CD4-positive, alpha-beta T cell (primary cell): ENCODE results near the gene RPL6. TPM values are rescaled to one million over a fixed set of nuclear protein-coding genes. Genes with fewer than 3 reads are reported as not detected.
"Not testable (repeated sequence)": the region's sequence is repeated elsewhere in the genome, so short reads cannot be mapped to it uniquely, and the experiment has no call there.

ENCODE experiments used
- ATAC-seq: fragments of 200-7000 bp; cut with Tn5 transposase; one replicate; pipeline ENCODE4 v1.10.0; 2022; ENCODE audit warnings: mild to moderate bottlenecking; ENCODE audit not compliant: poor library complexity
- CTCF ChIA-PET: fragments of 350-600 bp; sonication (Branson Sonifier 250); formaldehyde crosslinking; loops from one replicate; lab custom pipeline; 2021; ENCODE audit warnings: antibody characterized with exemption, inconsistent platforms; lab: Charles Lee
- POLR2A ChIA-PET: fragments of 350-600 bp; sonication (Branson Sonifier 250); formaldehyde crosslinking; loops from one replicate; lab custom pipeline; 2021; ENCODE audit warnings: antibody characterized with exemption, inconsistent platforms; lab: Charles Lee
- DNase-seq, 14 experiments: peaks; one replicate each; pipeline ENCODE4 v3.0.0-alpha.2; 2013 to 2020; ENCODE audit warnings: mixed read lengths in 2 of 14
- H3K27ac ChIP-seq, 2 donors: one replicate each; pipeline versions ENCODE4 v1.5.1 to v1.7.0; 2013; ENCODE audit warnings: low read length in 2 of 2, low read depth in 1 of 2, mild to moderate bottlenecking in 1 of 2
- H3K27me3 ChIP-seq, 2 experiments: 1 replicate in 1 of 2; 2 replicates in 1 of 2; pipeline versions ENCODE4 v1.6.1 to v1.7.0; 2013; ENCODE audit warnings: low read length in 2 of 2, control low read depth in 1 of 2, mild to moderate bottlenecking in 1 of 2, moderate library complexity in 1 of 2; ENCODE audit not compliant: insufficient read depth in 2 of 2, control insufficient read depth in 1 of 2
- H3K36me3 ChIP-seq: one replicate; pipeline ENCODE4 v1.6.1; 2013; ENCODE audit warnings: low read length, control low read depth; ENCODE audit not compliant: insufficient read depth
- H3K4me1 ChIP-seq: one replicate; pipeline ENCODE4 v1.6.1; 2013; ENCODE audit warnings: low read length, control low read depth; ENCODE audit not compliant: insufficient read depth
- H3K4me3 ChIP-seq: one replicate; pipeline ENCODE4 v1.5.1; 2013; ENCODE audit warnings: mild to moderate bottlenecking, low read length, moderate library complexity
- H3K9me3 ChIP-seq, 2 experiments: 1 replicate in 1 of 2; 2 replicates in 1 of 2; pipeline versions ENCODE4 v1.6.1 to v1.7.0; 2013; ENCODE audit warnings: low read length in 2 of 2, mild to moderate bottlenecking in 2 of 2, control low read depth in 1 of 2, moderate library complexity in 1 of 2; ENCODE audit not compliant: control insufficient read depth in 1 of 2, insufficient read depth in 1 of 2
- H3K27ac Mint-ChIP-seq: one replicate; pipeline ENCODE4 v1.8.0; 2020; ENCODE audit warnings: mixed read lengths
- H3K27me3 Mint-ChIP-seq: one replicate; pipeline ENCODE4 v1.8.0; 2021; ENCODE audit warnings: mixed read lengths
- H3K36me3 Mint-ChIP-seq: one replicate; pipeline ENCODE4 v1.8.0; 2021; ENCODE audit warnings: low read depth, mixed read lengths
- H3K4me1 Mint-ChIP-seq: one replicate; pipeline ENCODE4 v1.8.0; 2021; ENCODE audit warnings: low read depth, mixed read lengths
- H3K4me3 Mint-ChIP-seq: one replicate; pipeline ENCODE4 v1.8.0; 2020; ENCODE audit warnings: mild to moderate bottlenecking, mixed read lengths
- H3K9me3 Mint-ChIP-seq: one replicate; pipeline ENCODE4 v1.8.0; 2020; ENCODE audit warnings: mixed read lengths
- intact Hi-C, 2 experiments: fragments of 100-400 bp; cut with DNase I in 1 of 2; cut with micrococcal nuclease in 1 of 2; formaldehyde crosslinking; loops; one replicate each; pipeline versions ENCODE4 v1.15.1 to v1.9.0; 2023 to 2025; cut with DNase I, micrococcal nuclease
- total RNA-seq, 174 experiments: library from RNA in 2 of 174; stranded (reverse) in 2 of 174; gene quantifications; one replicate each; pipeline ENCODE4 v1.2.3 and lab custom pipeline; 2021 to 2026
- TF ChIP-seq, protein P1 (sequence below): fragments of 200-600 bp; IDR thresholded peaks from one replicate; pipeline ENCODE4 v1.8.0; 2022; ENCODE audit warnings: antibody characterized with exemption, mild to moderate bottlenecking

Gene RPL6
- total RNA-seq, 2 experiments from 2014 or later = 1,794 to 1,807 TPM

DNA sequence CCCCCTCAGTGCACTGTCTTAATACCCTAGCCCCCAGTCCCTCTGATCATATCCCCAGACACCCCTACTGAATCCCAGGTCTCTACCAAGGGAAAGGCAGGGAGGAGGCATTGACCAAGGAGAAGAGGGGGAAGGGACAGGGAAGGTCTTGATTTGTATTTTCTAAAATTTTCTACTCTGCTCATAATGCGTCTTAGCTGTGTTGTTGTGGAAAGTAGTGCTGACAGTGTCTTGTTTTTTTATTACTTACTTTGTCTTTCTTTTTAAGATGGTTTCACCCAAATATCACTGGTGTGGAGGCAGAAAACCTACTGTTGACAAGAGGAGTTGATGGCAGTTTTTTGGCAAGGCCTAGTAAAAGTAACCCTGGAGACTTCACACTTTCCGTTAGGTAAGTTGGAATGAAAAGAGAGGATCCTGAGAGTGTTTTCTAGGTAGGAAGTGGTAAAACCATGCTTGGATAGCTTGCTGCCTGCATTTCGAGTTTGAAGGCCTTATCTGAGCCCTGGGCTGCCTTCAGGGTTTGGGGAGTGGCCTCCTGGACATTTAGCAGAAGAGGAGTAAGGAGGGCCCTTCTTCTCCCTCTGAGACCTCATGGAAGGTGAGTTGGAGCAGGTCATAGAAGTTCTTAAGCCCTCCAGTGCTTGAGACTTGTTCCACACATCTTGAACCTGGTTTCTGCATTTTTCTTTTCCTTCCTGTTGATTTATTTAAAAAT, 36.8 kb upstream of the RPL6 start:
- H3K27me3 Mint-ChIP-seq = no peaks in the 10 kb centered on the region
- H3K27ac Mint-ChIP-seq = peak overlapping the region; percentile 42
- Histone ChIP-seq H3K9me3 (no peaks in the 10 kb centered on the region), H3K4me3 (no peak overlapping the region), H3K36me3 (peaks cover 23% of the 10 kb centered on the region), H3K4me1 (peaks cover 10% of the 10 kb centered on the region), H3K27ac (no peak overlapping the region), H3K27me3 (no peaks in the 10 kb centered on the region)
- TF ChIP-seq, protein P1, sequence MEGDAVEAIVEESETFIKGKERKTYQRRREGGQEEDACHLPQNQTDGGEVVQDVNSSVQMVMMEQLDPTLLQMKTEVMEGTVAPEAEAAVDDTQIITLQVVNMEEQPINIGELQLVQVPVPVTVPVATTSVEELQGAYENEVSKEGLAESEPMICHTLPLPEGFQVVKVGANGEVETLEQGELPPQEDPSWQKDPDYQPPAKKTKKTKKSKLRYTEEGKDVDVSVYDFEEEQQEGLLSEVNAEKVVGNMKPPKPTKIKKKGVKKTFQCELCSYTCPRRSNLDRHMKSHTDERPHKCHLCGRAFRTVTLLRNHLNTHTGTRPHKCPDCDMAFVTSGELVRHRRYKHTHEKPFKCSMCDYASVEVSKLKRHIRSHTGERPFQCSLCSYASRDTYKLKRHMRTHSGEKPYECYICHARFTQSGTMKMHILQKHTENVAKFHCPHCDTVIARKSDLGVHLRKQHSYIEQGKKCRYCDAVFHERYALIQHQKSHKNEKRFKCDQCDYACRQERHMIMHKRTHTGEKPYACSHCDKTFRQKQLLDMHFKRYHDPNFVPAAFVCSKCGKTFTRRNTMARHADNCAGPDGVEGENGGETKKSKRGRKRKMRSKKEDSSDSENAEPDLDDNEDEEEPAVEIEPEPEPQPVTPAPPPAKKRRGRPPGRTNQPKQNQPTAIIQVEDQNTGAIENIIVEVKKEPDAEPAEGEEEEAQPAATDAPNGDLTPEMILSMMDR = no peak
- H3K4me1 Mint-ChIP-seq = peaks cover 13% of the 10 kb centered on the region
- intact Hi-C loops = no loop called here
- ChIA-PET CTCF (no interaction called here), POLR2A (no interaction called here)
- H3K9me3 Mint-ChIP-seq = no peaks in the 10 kb centered on the region
- no peak for ATAC-seq
- no peak overlapping the region for H3K4me3 Mint-ChIP-seq
- DNase-seq = no peak
- H3K36me3 Mint-ChIP-seq = peaks cover 42% of the 10 kb centered on the region

DNA sequence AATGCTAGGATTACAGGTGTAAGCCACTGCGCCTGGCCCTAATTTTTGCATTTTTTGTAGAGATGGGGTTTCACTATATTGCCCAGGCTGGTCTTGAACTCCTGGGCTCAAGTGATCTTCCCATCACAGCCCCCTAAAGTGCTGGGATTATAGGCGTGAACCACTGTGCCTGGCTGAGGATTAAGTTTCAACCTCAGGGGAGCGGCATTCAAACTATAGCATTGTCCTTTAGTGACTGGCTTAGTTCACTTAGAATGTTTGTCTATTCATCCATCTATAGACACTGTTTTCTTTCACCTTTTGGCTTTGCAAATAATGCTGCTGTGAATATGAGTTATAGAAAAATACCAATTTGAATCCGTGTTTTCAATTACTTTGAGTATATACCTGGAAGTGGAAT, 34.5 kb upstream of the RPL6 start:
- no peak overlapping the region for H3K4me3 ChIP-seq
- peaks cover under 1% of the 10 kb centered on the region for H3K36me3 ChIP-seq
- intact Hi-C loops = no loop called here
- H3K27ac Mint-ChIP-seq = no peak overlapping the region
- H3K27me3 Mint-ChIP-seq = no peaks in the 10 kb centered on the region
- H3K36me3 Mint-ChIP-seq = peaks cover 27% of the 10 kb centered on the region
- POLR2A ChIA-PET = no interaction called here
- H3K27ac ChIP-seq = no peak overlapping the region
- ATAC-seq (no peak), DNase-seq (no peak)
- no peaks in the 10 kb centered on the region for H3K9me3 ChIP-seq
- H3K4me1 ChIP-seq = peaks cover 10% of the 10 kb centered on the region
- CTCF ChIA-PET = no interaction called here
- H3K4me3 Mint-ChIP-seq = no peak overlapping the region
- no peaks in the 10 kb centered on the region for H3K27me3 ChIP-seq
- TF ChIP-seq, protein P1 = no peak
- peaks cover 13% of the 10 kb centered on the region for H3K4me1 Mint-ChIP-seq
- no peaks in the 10 kb centered on the region for H3K9me3 Mint-ChIP-seq

- CTCF ChIA-PET, POLR2A ChIA-PET, H3K27ac Mint-ChIP-seq, ATAC-seq, intact Hi-C loops, H3K9me3 Mint-ChIP-seq, H3K27ac ChIP-seq, H3K27me3 Mint-ChIP-seq, H3K36me3 ChIP-seq, H3K36me3 Mint-ChIP-seq, H3K4me3 Mint-ChIP-seq, H3K9me3 ChIP-seq, DNase-seq, H3K27me3 ChIP-seq, H3K4me3 ChIP-seq, H3K4me1 ChIP-seq: not testable (repeated sequence)
- peaks cover 15% of the 10 kb centered on the region for H3K4me1 Mint-ChIP-seq
Observed at GRCh38 chr12:112440653-112441052, 31.2 kb upstream of the RPL6 start.

DNA sequence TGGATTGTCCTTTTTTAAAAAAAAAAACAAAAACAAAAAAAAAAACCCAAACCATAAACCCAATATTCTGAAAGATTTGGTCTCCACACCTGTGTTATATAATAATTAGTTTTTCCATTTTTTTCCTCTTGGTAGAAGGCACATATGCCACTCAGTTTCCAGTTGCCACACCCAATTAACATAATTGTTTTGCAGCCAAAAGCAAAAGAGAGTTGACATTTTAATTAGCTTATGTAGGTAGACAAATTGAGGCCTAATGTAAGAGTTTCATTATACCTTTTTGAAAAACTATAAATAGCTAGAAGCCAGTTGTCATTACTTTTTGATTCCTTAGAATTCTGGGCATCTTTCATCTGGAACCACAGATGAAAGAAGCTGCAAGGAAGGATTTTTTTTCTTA, 30.4 kb upstream of the RPL6 start:
- Mint-ChIP-seq H3K36me3 (peaks cover 3% of the 10 kb centered on the region), H3K4me1 (peaks cover 15% of the 10 kb centered on the region), H3K27me3 (no peaks in the 10 kb centered on the region), H3K27ac (no peak overlapping the region), H3K4me3 (no peak overlapping the region), H3K9me3 (no peaks in the 10 kb centered on the region)
- Histone ChIP-seq H3K4me1 (peaks cover 2% of the 10 kb centered on the region), H3K36me3 (no peaks in the 10 kb centered on the region), H3K27ac (no peak overlapping the region), H3K27me3 (no peaks in the 10 kb centered on the region), H3K9me3 (no peaks in the 10 kb centered on the region), H3K4me3 (no peak overlapping the region)
- POLR2A ChIA-PET = no interaction called here
- CTCF ChIA-PET = no interaction called here
- no peak for DNase-seq
- no peak for ATAC-seq
- intact Hi-C loops = no loop called here
- TF ChIP-seq, protein P1 = no peak

- H3K36me3 ChIP-seq, CTCF ChIA-PET, DNase-seq, intact Hi-C loops, H3K4me3 ChIP-seq, H3K9me3 ChIP-seq, H3K36me3 Mint-ChIP-seq, H3K4me3 Mint-ChIP-seq, H3K27me3 Mint-ChIP-seq, H3K27ac Mint-ChIP-seq, H3K4me1 ChIP-seq, POLR2A ChIA-PET, H3K27me3 ChIP-seq, H3K27ac ChIP-seq, ATAC-seq, H3K9me3 Mint-ChIP-seq: not testable (repeated sequence)
- H3K4me1 Mint-ChIP-seq = peaks cover 15% of the 10 kb centered on the region
Observed at GRCh38 chr12:112438645-112439044, 29.2 kb upstream of the RPL6 start.
